Trophoblast cell (in vitro differentiated cells and primary cell): ENCODE data around the gene SMAD3.
"Not testable (repeated sequence)": the region's sequence is repeated elsewhere in the genome, so short reads cannot be mapped to it uniquely, and the experiment has no call there.

Experiments
- DNase-seq, 2 donors: peaks; one replicate each; pipeline ENCODE4 v3.0.0-alpha.2; 2016
- H2AFZ ChIP-seq: 2 replicates; pipeline ENCODE4 v1.6.1; 2013; ENCODE audit warnings: low read length, moderate library complexity, mild to moderate bottlenecking; ENCODE audit not compliant: insufficient read depth, poor library complexity
- H2AK5ac ChIP-seq: 2 replicates; pipeline ENCODE4 v1.6.1; 2013; ENCODE audit warnings: mild to moderate bottlenecking, low read length
- H2BK120ac ChIP-seq: 2 replicates; pipeline ENCODE4 v1.6.1; 2013; ENCODE audit warnings: low read length, mild to moderate bottlenecking, moderate library complexity; ENCODE audit not compliant: insufficient read depth, poor library complexity
- H2BK12ac ChIP-seq: 2 replicates; pipeline ENCODE4 v1.6.1; 2013; ENCODE audit warnings: mild to moderate bottlenecking, low read length, moderate library complexity
- H2BK5ac ChIP-seq: 2 replicates; pipeline ENCODE4 v1.6.1; 2013; ENCODE audit warnings: low read length, low read depth, moderate library complexity, mild to moderate bottlenecking; ENCODE audit not compliant: poor library complexity
- H3K14ac ChIP-seq: 2 replicates; pipeline ENCODE4 v1.6.1; 2013; ENCODE audit warnings: mild to moderate bottlenecking, low read length
- H3K18ac ChIP-seq: 2 replicates; pipeline ENCODE4 v1.6.1; 2013; ENCODE audit warnings: mild to moderate bottlenecking, low read length
- H3K23ac ChIP-seq: 2 replicates; pipeline ENCODE4 v1.6.1; 2013; ENCODE audit warnings: low read length
- H3K27ac ChIP-seq: 2 replicates; pipeline ENCODE4 v1.5.1; 2013; ENCODE audit warnings: low read depth, mild to moderate bottlenecking, inconsistent platforms, low read length, moderate library complexity
- H3K27me3 ChIP-seq: 2 replicates; pipeline ENCODE4 v1.6.1; 2013; ENCODE audit warnings: inconsistent platforms, mild to moderate bottlenecking, low read length, moderate library complexity; ENCODE audit not compliant: insufficient read depth
- H3K36me3 ChIP-seq, 2 experiments: 1 replicate in 1 of 2; 2 replicates in 1 of 2; pipeline ENCODE4 v1.6.1; 2013; ENCODE audit warnings: low read length in 2 of 2, mild to moderate bottlenecking in 2 of 2, moderate library complexity in 1 of 2; ENCODE audit not compliant: insufficient read depth in 2 of 2, control insufficient read depth in 1 of 2
- H3K4ac ChIP-seq: 2 replicates; pipeline ENCODE4 v1.6.1; 2013; ENCODE audit warnings: low read depth, mild to moderate bottlenecking, low read length, moderate library complexity
- H3K4me1 ChIP-seq, 2 experiments: 1 replicate in 1 of 2; 2 replicates in 1 of 2; pipeline ENCODE4 v1.6.1; 2013; ENCODE audit warnings: low read length in 2 of 2, mild to moderate bottlenecking in 2 of 2, moderate library complexity in 1 of 2; ENCODE audit not compliant: insufficient read depth in 2 of 2, control insufficient read depth in 1 of 2
- H3K4me2 ChIP-seq: 2 replicates; pipeline ENCODE4 v1.6.1; 2013; ENCODE audit warnings: inconsistent platforms, mild to moderate bottlenecking, low read length, moderate library complexity
- H3K4me3 ChIP-seq: 2 replicates; pipeline ENCODE4 v1.5.1; 2013; ENCODE audit warnings: mild to moderate bottlenecking, low read depth, low read length, inconsistent platforms
- H3K79me1 ChIP-seq: one replicate; pipeline ENCODE4 v1.6.1; 2013; ENCODE audit warnings: low read length
- H3K79me2 ChIP-seq: 2 replicates; pipeline ENCODE4 v1.6.1; 2013; ENCODE audit warnings: low read length, mild to moderate bottlenecking; ENCODE audit not compliant: control insufficient read depth, insufficient read depth, poor library complexity
- H3K9ac ChIP-seq: 2 replicates; pipeline ENCODE4 v1.6.1; 2013; ENCODE audit warnings: mild to moderate bottlenecking, low read length
- H3K9me3 ChIP-seq: 2 replicates; pipeline ENCODE4 v1.6.1; 2013; ENCODE audit warnings: low read depth, mild to moderate bottlenecking, control low read depth, inconsistent platforms, low read length; ENCODE audit not compliant: insufficient read depth
- H4K12ac ChIP-seq: 2 replicates; pipeline ENCODE4 v1.6.1; 2013; ENCODE audit warnings: low read depth, mild to moderate bottlenecking, low read length, moderate library complexity
- H4K8ac ChIP-seq: 2 replicates; pipeline ENCODE4 v1.6.1; 2013; ENCODE audit warnings: low read depth, mild to moderate bottlenecking, low read length, moderate library complexity
- H4K91ac ChIP-seq: one replicate; pipeline ENCODE4 v1.6.1; 2013; ENCODE audit warnings: low read depth, mild to moderate bottlenecking, low read length, moderate library complexity
- WGBS: extraction: QIAGEN DNeasy Blood & Tissue Kit; methylation state at CpG from one replicate; pipeline ENCODE4 v1.1.7; 2013; ENCODE audit warnings: missing lambda C conversion rate; ENCODE audit not compliant: insufficient read length, insufficient coverage; ENCODE audit errors: extremely low coverage; 5-methylcytosine and 5-hydroxymethylcytosine counted together

SMAD3 gene

DNA sequence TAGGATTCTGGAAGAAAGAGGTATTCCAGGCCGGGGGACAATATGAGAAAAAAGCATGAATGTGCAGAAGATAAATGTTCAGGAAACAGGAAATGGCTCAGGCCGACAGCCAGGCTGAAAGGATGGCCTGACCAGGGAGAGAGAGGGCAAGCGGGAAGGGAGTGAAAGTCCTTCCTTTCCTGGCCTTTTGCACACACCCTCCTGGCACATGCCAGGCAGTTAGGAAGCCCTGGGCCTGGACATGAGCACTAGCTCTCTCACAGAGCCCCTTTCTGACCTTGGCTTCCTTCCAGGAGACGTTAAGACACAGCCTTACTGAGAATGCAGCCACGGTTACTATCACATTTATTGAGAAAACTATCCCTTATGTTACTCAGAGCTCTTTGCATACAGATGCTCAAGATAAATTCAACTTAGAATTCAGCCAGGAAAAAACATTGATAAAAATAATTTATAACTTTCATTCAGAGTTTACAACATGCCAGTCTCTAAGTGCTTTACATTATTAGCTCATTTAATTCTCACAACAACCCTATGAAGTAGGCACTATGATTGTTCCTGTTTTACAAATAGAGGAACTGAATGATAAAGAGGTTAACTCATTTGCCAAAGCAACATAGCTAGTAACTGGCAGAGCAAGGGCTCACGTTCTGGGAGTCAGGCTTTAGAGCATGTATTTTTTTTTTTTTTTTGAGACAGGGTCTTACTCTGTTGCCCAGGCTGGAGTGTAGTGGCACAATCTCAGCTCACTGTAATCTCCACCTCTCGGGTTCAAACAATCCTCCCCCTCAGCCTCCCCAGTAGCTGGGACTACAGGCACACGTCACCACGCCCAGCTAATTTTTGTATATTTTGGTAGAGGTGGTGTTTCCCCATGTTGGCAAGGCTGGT lies 39.4 kb upstream of the SMAD3 start:
- no peaks in the 10 kb centered on the region for H3K79me2 ChIP-seq
- WGBS = no CpG with 5 or more reads among the region's 9 CpGs
- peaks cover 17% of the 10 kb centered on the region for H3K79me1 ChIP-seq
- no peak overlapping the region for H3K23ac ChIP-seq
- H3K27me3 ChIP-seq = no peaks in the 10 kb centered on the region
- H3K4ac ChIP-seq = no peak overlapping the region
- no peak overlapping the region for H4K12ac ChIP-seq
- H4K91ac ChIP-seq = peak overlapping the region; percentile 29
- peak overlapping the region; percentile 70 for H4K8ac ChIP-seq
- no peak overlapping the region for H2AFZ ChIP-seq
- no peak overlapping the region for H3K9ac ChIP-seq
- H3K27ac ChIP-seq = no peak overlapping the region
- no peak overlapping the region for H3K14ac ChIP-seq
- H2BK120ac ChIP-seq = peak overlapping the region; percentile 61
- peak overlapping the region; percentile 57 for H3K18ac ChIP-seq
- H3K4me1 ChIP-seq = peaks cover 21 to 27% of the 10 kb centered on the region in 2 experiments
- H2BK5ac ChIP-seq = no peak overlapping the region
- H3K4me2 ChIP-seq = no peak overlapping the region
- no peak overlapping the region for H3K4me3 ChIP-seq
- H3K36me3 ChIP-seq = no peaks in the 10 kb centered on the region
- H2BK12ac ChIP-seq = peak overlapping the region; percentile 85
- H2AK5ac ChIP-seq = no peak overlapping the region
- H3K9me3 ChIP-seq = no peaks in the 10 kb centered on the region
- peak in 1 of 2 donors; percentile 62 for DNase-seq

GRCh38 chr15:67026610-67026967 lies 38.8 kb upstream of the SMAD3 start:
- no peak overlapping the region for H3K18ac ChIP-seq
- H3K14ac ChIP-seq = no peak overlapping the region
- no peak overlapping the region for H2BK12ac ChIP-seq
- H3K4me3 ChIP-seq = no peak overlapping the region
- H3K79me2 ChIP-seq = no peaks in the 10 kb centered on the region
- H4K8ac ChIP-seq = no peak overlapping the region
- H3K4me1 ChIP-seq = peaks cover 21 to 26% of the 10 kb centered on the region in 2 experiments
- H2BK5ac ChIP-seq = no peak overlapping the region
- H3K4me2 ChIP-seq = no peak overlapping the region
- H3K4ac ChIP-seq = no peak overlapping the region
- H3K9me3 ChIP-seq = no peaks in the 10 kb centered on the region
- DNase-seq = peak in 1 of 2 donors; percentile 59
- H4K12ac ChIP-seq = no peak overlapping the region
- no peak overlapping the region for H3K27ac ChIP-seq
- no peak overlapping the region for H4K91ac ChIP-seq
- no CpG with 5 or more reads among the region's 4 CpGs for WGBS
- no peak overlapping the region for H3K23ac ChIP-seq
- H2BK120ac ChIP-seq = no peak overlapping the region
- peaks cover 17% of the 10 kb centered on the region for H3K79me1 ChIP-seq
- H2AK5ac ChIP-seq = no peak overlapping the region
- H3K27me3 ChIP-seq = no peaks in the 10 kb centered on the region
- no peak overlapping the region for H2AFZ ChIP-seq
- H3K36me3 ChIP-seq = no peaks in the 10 kb centered on the region
- no peak overlapping the region for H3K9ac ChIP-seq

GRCh38 chr15:67028440-67028839 lies 37.0 kb upstream of the SMAD3 start:
- H3K14ac ChIP-seq, H4K91ac ChIP-seq, H4K12ac ChIP-seq, H2AFZ ChIP-seq, H4K8ac ChIP-seq, H2AK5ac ChIP-seq, H3K4ac ChIP-seq, H3K23ac ChIP-seq, H3K18ac ChIP-seq, H3K9ac ChIP-seq, H3K27me3 ChIP-seq, H3K36me3 ChIP-seq, H2BK120ac ChIP-seq, H2BK5ac ChIP-seq, H2BK12ac ChIP-seq, DNase-seq, H3K4me3 ChIP-seq, H3K9me3 ChIP-seq, H3K27ac ChIP-seq, H3K79me2 ChIP-seq, H3K4me2 ChIP-seq: not testable (repeated sequence)
- WGBS = no CpG with 5 or more reads among the region's 3 CpGs
- peaks cover 25 to 26% of the 10 kb centered on the region in 2 experiments for H3K4me1 ChIP-seq
- H3K79me1 ChIP-seq = peaks cover 16% of the 10 kb centered on the region

DNA sequence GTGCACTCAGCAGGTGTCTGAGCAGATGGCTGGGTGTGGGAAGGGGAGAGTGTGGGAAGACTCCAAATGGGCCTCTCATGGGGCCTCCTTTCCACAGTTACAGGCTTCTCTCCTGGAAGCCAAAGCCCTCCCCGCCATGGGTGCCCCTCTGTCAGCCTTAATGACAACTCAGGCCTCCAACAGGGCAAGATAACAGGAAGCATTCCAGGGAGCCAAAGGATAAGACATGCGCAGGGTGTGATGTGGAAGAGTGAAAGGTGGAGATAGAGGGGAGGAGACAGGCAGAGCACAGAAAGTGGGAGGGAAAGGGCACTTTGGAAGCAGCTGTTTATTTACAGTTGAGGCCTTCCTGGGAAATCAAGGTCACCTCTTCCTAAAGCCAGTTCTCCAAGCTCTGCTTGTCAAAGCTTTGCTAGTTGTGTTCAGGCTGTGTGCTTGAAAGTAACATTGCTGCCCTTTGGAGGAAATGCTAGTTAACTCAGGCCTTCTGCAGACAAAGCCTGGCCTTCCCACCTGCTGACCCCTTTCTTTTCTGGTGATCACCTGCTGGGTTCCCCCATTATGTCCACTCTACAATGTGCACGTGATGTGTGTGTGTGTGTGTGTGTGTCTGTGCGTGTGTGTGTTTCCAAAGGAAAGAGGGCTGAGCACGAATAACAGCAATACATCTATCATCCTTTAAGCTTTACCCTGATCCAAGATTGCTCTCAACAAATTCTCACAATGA lies 35.2 kb upstream of the SMAD3 start:
- H3K4ac ChIP-seq = no peak overlapping the region
- no CpG with 5 or more reads among the region's 5 CpGs for whole genome bisulfite sequencing

More for the DNA sequence above, 35.2 kb upstream of the SMAD3 start:
- Histone ChIP-seq H3K18ac (no peak overlapping the region), H3K9ac (no peak overlapping the region), H3K4me2 (no peak overlapping the region), H3K23ac (no peak overlapping the region), H3K27me3 (peaks cover 3% of the 10 kb centered on the region), H2BK5ac (no peak overlapping the region), H4K91ac (no peak overlapping the region), H3K4me1 (peaks cover 17 to 18% of the 10 kb centered on the region in 2 experiments), H3K4me3 (no peak overlapping the region), H3K14ac (no peak overlapping the region), H3K27ac (no peak overlapping the region), H3K36me3 (no peaks in the 10 kb centered on the region), H3K79me1 (peaks cover 7% of the 10 kb centered on the region), H2AFZ (no peak overlapping the region), H3K9me3 (no peaks in the 10 kb centered on the region), H2AK5ac (no peak overlapping the region), H3K79me2 (no peaks in the 10 kb centered on the region), H4K8ac (no peak overlapping the region), H4K12ac (no peak overlapping the region), H2BK120ac (no peak overlapping the region), H2BK12ac (no peak overlapping the region)
- DNase-seq = no peak
